GM21825 (cell line): ENCODE results near the gene CENPA.
"Not testable (repeated sequence)": the region's sequence is repeated elsewhere in the genome, so short reads cannot be mapped to it uniquely, and the experiment has no call there.

Experiments
- ATAC-seq: cut with Tn5 transposase; IDR thresholded peaks from one replicate; pipeline ENCODE4 v1.9.1; 2021; ENCODE audit warnings: mild to moderate bottlenecking, moderate library complexity; ENCODE audit not compliant: unreplicated experiment

CENPA gene

DNA sequence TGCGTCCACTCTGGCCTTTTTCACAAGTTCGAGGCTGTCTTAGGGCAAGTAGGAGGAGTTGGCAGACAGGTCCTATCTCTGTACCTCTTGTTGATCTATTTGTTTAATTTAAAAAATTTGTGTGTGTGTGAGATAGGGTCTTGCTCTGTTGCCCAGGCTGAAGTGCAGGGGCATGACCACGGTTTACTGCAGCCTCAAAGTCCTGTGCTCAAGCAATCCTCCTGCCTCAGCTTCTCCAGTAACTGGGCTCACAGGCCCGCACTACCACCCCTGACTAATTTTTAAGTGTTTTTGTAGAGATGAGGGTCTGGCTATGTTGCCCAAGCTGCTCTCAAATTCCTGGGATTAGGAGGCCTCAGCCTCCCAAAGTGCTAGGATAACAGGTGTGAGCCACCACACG is 26.0 kb upstream of the CENPA start:
- no peak for ATAC-seq

DNA sequence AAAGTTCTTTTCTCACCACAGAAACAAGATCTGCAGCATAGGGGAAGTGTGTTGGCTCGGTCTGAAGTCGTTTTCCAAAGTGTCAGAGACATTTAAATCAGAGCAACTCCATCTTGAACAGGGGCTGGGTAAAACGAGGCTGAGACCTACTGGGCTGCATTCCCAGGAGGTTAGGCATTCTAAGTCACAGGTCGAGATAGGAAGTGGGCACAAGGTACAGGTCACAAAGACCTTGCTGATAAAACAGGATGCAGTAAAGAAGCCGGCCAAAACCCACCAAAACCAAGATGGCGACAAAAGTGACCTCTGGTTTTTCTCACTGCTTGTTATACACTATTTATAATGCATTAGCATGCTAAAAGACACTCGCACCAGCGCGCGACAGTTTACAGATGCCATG is 24.9 kb upstream of the CENPA start:
- ATAC-seq: not testable (repeated sequence)

DNA sequence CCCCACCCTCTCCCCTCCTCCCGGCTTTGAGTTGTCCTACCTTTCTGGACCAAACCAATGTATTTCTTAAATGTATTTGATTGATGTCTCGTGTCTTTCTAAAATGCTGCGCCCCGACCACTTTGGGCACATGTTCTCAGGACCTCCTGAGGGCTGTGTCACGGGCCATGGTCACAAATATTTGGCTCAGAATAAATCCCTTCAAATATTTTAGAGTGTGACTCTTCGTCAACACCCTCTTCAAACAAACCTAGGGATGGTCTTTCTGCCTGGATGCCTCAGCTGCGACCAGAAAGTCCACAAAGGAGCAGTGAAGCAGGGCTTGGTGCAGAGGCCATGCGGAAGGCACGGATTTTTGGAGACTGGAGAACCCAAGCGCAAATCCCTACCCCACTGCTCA is 22.8 kb upstream of the CENPA start:
- ATAC-seq: no peak

DNA sequence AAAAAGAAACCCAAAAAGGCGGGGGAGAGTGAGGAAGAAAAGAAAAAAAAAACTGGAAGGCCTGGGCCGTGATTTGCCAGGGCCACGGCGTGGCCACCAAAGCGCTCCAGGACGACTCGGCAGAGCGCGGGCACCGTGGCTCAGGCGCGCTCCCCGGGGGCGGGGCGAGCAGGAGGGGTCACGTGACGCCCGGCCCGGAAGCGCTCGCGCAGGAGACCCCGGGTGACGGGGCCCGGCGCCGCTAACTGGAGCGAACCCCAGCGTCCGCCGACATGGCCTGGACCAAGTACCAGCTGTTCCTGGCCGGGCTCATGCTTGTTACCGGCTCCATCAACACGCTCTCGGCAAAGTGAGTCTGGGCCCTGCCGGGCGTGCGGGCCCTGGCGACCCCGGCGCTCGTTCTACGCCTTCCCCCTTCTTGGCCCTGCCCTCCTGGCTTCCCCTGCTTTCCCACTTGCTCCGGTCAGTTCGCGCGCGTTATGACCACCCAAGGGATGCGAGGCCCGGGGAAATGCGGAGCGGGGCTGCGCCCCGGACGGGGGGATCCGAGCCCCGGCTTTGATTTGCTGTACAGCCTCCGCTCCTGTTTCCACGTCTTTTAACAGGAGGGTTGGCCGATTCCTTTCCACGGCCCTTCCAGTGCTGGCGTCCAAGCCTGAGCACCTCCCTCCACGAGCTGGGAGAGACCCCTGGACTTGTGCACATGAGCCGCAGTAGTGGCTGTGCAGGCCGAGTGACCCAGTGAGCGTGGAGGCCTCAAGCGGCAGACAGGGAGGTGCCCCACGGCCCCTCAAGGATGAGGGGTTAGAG is 21.6 kb upstream of the CENPA start, which contains the start of gene SLC35F6:
SLC35F6 (plus strand) TSS at position 207 of the 810 bp plus-strand sequence; CDS start at position 273, 66 bp downstream.
- peak; percentile 81 for ATAC-seq

DNA sequence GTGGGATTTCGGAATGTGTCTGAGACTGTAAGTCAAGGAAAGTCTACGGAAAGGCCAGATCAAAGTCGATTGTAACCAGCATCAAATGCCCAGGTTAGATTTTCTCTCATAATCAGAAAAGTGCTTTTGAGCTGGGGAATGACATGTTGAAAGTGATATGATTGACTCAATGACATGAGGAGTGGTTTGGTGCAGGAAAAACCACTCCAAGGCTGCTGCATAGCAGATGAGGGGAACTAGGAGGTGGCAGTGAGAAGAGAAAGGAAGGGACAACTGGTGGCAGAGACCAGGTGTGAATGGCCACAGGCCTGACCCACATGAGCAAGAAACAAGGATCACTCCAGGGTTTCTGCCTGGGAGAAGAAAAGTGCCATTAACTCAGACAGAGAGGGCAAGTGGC is 20.9 kb upstream of the CENPA start:
- ATAC-seq: no peak

DNA sequence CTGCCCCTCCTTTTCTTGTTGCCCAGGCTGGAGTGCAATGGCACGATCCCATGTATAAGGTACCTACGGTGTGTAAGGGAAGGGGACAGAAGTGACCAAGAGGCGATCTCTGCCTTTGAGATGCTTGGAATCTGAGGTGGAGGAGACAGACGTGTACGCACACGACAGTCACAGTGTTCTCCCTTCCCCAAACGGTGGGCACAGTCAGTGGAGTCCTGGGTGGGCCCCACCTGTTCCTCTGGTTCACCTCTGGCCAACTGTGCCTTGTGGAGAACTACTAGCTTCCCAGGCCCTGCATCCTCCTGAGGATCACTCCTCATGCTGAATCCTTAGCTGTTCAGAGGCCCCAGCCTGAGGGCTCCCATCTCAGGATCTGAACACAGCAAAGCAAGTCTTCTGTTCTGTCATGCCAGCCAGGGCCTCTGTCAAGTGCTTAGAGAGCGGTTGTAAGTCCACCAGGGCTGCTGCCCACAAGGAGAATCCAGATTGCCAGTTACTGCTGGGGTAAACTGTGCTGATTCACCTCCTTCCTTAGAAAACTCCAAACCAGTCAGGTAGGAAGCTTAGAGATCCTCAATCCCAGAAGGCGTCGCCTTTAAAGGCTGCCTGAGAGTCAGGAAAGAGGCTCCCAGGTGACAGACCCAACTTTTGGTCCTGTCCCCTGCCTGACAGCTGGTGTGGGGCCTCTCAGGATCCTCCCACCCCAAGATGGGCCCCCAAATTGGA is 20.2 kb upstream of the CENPA start:
- ATAC-seq: no peak

DNA sequence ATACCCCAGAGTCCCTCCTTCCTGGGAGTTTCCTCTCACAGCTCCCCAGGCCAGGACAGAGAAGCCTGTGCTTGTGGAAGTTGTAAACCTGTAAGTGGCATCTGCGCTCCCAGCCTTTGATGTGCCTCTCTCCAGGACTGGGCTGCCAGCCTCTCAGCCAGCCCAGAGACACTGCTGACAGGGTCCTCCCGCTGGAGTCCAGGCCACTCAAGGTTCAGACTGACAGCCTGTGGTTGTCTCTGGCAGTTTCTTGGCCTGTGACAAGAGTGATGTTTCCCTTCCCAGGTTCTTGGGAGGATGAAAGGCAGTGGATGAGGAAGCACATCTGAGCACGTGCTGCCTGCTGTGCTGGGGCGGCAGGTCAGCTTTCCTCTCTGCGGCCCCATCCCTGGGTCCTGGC is 18.7 kb upstream of the CENPA start:
- no peak for ATAC-seq

DNA sequence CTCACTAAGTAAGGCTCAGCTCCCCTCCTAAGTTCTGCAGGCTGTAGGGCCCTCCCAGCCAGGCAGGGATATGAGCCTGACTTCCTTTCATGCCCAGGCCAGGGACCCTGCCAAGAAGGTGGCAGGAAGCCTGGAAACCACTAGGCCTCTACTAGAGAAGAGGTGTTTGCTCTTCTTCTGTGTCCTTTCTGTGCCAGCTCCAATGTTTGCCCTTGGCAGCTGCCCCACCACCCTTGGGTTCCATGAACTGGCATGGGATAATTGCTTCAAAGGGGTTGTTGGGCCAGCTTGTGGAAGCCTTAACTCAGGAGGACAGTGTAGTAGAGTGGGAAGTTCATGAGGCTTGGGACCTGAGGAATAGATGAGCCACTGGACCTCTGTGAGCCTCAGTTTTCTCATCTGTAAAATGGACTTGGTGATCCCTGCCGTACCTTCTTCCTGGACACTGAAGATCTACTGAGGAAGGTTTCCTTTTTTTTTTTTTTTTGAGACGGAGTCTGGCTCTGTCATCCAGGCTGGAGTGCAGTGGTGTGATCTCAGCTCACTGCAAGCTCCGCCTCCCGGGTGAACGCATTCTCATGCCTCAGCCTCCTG is 17.9 kb upstream of the CENPA start:
- ATAC-seq: no peak

DNA sequence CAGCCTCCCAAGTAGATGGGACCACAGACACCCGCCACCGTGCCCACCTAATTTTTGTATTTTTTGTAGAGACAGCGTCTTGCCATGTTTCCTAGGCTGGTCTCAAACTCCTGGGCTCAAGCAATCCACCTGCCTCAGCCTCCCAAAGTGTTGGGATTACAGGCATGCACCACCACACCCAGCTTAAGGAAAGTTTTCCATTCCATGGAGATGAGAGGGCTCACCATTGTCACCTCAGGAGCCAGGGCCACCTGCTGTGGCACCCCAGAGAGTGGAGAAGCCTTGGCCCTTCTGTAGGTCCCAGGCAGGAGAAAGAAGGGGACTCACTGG is 17.1 kb upstream of the CENPA start:
- ATAC-seq: no peak

DNA sequence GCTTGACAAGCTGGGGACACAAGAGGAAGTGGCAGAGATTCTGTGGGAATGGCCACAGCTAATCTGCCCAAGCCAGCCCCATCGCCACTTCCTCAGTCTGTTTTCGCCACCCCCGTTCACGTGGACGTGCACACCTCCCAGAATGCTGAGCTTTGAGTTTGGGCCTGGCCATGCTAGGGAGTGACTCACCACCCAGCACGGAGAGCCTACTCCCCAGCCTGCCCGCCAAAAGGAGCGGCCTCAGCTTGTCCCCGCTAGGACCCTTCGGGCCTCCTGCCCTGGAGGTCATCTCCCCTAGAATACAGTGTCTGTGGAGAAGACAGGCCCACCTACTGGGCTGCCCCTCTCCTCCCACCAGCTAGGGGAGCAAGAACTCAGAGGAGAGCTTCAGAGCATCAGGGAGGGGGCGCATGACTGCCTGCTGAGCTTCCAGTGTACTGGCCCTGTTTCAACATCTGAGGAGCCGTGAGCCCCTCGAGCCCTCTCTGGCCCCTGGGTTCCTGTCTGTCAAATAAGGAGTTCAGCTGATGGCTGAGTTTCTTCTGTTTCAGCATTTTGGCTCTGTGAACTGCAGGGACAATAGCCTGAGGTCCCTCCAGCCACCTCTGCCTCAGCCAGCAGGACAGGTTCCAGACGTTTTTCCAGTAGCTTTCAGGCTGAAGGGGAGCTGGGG is 16.6 kb upstream of the CENPA start:
- ATAC-seq: no peak

DNA sequence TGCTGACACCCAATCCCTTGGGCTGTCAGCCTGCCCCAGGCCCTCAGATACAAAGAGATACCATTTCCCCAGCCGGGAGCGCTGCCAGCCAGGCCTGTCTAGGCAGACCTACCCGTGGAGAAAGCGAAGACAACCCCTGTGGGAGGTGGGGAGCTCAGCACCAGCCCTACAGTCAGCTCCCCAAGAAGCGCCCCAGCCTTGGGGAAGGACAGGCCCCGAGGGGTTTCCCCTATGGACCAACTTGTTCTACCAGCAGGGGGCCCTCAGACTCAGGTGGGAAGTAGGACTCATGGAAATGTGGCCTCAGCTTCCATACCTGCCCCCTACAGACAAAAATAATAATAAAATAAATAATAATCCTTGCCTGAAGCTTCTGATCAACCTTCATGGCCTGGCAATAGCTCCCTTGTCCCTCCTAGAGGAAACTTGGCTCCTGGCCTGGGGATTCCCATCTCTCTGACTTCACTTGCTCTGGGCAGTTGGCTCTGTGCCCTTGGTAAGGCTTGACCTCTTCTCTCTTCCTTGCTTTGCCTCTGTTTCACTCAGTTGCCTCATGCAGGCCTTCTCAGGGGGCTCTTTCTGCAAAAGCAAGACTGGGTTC is 14.8 kb upstream of the CENPA start:
- ATAC-seq: no peak

DNA sequence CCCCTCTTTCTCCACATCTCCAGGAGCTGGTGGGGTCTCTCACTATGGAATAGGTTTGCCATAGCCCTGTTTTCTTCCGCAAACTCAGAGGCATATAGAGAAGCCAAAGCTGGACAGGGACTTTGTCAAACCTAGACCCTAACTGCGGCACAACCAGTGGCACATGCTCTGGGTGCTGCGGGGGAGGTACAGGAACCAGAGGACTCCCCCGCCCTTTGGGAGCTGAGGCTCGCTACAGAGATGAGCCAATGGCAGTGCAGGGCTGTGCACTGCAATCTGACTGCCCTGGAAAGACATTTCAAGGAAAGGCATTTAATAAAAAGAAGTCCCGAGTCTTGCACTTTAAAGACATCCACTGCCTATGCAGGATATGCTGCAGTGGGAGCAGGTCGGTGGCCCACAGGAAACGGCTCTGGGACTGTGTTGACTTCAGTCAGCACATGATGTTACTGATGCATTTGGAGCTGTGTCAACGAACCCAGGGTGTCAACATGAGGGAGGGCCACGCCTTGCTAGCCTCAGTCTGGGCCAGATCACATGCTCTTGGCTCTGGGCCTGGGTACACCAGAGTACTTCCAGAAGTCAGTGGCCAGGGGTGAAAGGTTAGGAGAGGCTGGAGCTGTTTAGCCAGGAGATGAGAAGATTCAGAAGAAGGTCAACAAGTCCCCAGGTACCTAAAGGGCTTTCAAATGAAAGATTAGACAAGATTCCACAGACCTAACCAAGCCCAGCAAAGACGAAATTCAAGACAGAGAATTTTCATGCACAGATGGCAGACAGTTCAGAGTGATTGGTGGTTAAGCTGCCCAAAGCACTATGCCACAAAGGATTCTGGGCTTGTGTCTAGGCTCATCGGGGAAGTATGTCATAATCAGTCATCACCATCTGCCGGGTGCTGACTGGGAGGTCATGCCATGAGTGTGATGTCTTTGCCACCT is 13.5 kb upstream of the CENPA start:
- no peak for ATAC-seq

DNA sequence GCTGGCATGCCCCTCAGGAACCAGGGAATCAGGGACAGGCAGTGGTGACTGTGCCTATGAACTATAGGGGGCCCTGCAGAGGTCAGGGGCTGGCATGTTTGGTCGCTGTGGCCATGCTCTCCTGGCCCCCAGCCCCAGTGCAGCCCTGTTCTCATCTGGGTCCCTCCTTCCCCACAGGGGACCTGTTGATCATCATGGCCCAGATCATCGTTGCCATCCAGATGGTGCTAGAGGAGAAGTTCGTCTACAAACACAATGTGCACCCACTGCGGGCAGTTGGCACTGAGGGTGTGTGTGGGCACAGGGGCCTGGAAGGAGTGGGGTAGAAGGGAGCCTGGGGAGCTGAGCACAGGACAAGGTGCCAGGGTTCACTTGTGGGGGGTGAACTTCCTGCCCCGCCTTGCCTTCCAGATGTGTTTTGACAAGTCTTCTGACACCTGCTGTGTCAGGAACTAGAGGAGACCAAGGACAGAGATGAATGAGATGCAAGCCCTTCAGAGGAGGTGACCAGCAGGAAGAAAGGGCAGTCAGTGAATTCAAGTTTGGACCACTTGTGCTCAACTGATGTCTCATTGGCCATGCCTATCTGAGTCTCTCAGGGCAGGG is 9.6 kb upstream of the CENPA start:
- ATAC-seq: no peak

DNA sequence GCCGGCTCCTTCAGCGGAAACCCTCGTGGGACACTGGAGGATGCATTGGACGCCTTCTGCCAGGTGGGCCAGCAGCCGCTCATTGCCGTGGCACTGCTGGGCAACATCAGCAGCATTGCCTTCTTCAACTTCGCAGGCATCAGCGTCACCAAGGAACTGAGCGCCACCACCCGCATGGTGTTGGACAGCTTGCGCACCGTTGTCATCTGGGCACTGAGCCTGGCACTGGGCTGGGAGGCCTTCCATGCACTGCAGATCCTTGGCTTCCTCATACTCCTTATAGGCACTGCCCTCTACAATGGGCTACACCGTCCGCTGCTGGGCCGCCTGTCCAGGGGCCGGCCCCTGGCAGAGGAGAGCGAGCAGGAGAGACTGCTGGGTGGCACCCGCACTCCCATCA is 7.8 kb upstream of the CENPA start:
- no peak for ATAC-seq

DNA sequence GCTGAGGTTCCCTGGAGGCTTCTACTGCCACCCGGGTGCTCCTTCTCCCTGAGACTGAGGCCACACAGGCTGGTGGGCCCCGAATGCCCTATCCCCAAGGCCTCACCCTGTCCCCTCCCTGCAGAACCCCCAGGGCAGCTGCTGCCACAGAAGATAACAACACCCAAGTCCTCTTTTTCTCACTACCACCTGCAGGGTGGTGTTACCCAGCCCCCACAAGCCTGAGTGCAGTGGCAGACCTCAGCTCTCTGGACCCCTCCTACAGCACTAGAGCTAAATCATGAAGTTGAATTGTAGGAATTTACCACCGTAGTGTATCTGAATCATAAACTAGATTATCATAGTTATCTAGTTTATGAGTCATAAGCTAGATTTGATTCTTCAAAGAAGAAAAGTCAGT is 7.3 kb upstream of the CENPA start:
- ATAC-seq: no peak

DNA sequence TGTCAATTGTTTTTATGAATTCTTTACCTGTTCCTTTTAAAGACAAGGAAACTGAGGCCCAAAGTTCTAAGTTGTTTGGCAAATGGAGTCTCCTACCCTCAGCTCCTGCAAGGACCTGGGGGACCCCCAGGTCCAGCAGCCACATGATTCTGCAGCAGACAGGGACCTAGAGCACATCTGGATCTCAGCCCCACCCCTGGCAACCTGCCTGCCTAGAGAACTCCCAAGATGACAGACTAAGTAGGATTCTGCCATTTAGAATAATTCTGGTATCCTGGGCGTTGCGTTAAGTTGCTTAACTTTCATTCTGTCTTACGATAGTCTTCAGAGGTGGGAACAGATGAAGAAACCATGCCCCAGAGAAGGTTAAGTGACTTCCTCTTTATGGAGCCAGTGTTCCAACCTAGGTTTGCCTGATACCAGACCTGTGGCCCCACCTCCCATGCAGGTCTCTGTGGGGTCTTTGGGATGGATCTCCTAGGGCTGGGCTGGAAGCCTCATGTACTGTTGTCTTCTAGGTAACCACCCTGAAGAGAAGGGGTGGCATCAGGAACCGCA is 5.6 kb upstream of the CENPA start:
- no peak for ATAC-seq

DNA sequence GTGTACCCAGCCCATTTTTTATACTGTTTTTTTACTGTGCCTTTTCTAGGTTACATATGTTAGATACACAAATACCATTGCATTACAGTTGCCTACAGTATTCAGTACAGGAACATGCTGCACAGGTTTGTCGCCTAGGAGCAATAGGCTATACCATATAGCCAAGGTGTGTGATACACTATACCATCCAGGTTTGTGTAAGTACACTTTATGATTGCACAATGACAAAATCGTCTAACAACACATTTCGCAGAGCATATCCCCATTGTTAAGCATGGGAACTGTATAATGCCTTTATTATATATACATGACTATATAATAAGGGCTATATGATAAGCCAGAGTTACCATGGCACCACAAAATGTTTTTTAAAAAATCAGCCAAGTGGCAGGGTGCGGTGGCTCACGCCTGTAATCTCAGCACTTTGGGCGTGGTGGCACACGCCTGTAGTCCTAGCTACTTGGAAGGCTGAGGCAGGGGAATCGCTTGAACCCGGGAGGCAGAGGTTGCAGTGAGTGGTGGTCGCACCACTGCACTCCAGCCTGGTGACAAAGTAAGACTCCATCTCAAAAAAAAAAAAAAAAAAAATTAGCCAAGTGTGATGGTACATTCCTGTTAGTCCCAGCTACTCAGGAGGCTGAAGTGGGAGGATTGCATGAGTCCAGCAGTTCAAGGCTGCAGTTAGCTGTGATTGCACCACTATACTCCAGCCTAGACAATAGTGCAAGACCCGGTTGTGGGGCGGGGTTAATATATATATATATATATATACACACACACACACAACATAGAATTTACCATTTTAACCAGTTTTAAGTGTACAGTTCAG is 2.8 kb upstream of the CENPA start:
- ATAC-seq: no peak

DNA sequence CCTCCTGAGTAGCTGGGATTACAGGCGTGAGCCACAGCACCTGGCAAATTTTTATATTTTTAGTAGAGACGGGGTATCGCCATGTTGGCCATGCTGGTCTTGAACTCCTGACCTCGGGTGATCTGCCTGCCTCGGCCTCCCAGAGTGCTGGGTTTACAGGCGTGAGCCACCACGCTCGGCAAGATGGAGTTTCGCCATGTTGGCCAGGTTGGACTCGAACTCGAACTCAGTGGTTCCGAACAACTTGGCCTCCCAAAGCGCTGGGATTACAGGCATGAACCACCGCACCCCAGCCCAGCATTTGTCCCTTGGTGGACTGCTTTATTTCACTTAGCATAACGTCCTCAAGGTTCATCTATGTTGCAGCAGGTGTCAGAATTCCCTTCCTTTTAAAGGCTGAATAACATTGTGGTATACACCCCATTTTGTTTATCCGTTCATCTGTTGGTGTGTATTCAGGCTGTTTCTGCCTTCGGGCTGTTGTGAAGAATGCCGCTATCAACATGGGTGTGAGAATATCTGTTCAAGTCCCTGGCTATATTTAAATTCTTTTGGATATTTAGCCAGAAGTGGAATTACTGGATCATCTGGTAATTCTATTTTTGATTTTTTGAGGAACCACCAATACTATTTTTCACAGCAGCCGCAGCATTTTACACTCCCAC is 1.2 kb upstream of the CENPA start:
- ATAC-seq: no peak
